Liver (tissue), 9 donors: ENCODE results near the gene DDX23. TPM values are rescaled to one million over a fixed set of nuclear protein-coding genes. Genes with fewer than 3 reads are reported as not detected.

ENCODE experiments used
- DNase-seq: peaks from one replicate; pipeline ENCODE4 v3.0.0-alpha.2; 2017; ENCODE audit warnings: low spot score
- H3K27ac ChIP-seq, 2 donors: one replicate each; pipeline ENCODE4 v1.7.0; 2013; ENCODE audit warnings: inconsistent platforms in 2 of 2, low read length in 2 of 2, control low read depth in 1 of 2, low read depth in 1 of 2, mild to moderate bottlenecking in 1 of 2
- H3K27me3 ChIP-seq, 4 donors: one replicate each; pipeline versions ENCODE4 v1.6.1 to v1.7.0; 2013; ENCODE audit warnings: low read length in 3 of 4, inconsistent platforms in 1 of 4, mild to moderate bottlenecking in 1 of 4, moderate library complexity in 1 of 4; ENCODE audit not compliant: control insufficient read depth in 4 of 4, insufficient read depth in 4 of 4
- H3K36me3 ChIP-seq, 4 donors: one replicate each; pipeline versions ENCODE4 v1.6.1 to v1.7.0; 2013; ENCODE audit warnings: low read length in 3 of 4, mild to moderate bottlenecking in 3 of 4, low read depth in 1 of 4, moderate library complexity in 1 of 4; ENCODE audit not compliant: control insufficient read depth in 4 of 4, insufficient read depth in 3 of 4
- H3K4me1 ChIP-seq, 4 donors: one replicate each; pipeline versions ENCODE4 v1.6.1 to v1.7.0; 2013; ENCODE audit warnings: low read length in 3 of 4, mild to moderate bottlenecking in 3 of 4, moderate library complexity in 1 of 4; ENCODE audit not compliant: control insufficient read depth in 4 of 4, insufficient read depth in 4 of 4
- H3K4me3 ChIP-seq, 3 donors: one replicate each; pipeline versions ENCODE4 v1.6.1 to v1.7.0; 2013; ENCODE audit warnings: low read length in 3 of 3, control low read depth in 1 of 3, low read depth in 1 of 3, mild to moderate bottlenecking in 1 of 3
- H3K9ac ChIP-seq, 2 donors: one replicate each; pipeline ENCODE4 v1.7.0; 2013; ENCODE audit warnings: low read length in 2 of 2, mild to moderate bottlenecking in 2 of 2, moderate library complexity in 2 of 2, control low read depth in 1 of 2, low read depth in 1 of 2
- H3K9me3 ChIP-seq, 4 donors: one replicate each; pipeline versions ENCODE4 v1.6.1 to v1.7.0; 2013; ENCODE audit warnings: low read length in 3 of 4; ENCODE audit not compliant: control insufficient read depth in 4 of 4
- EGR1 ChIP-seq, 2 donors: IDR thresholded peaks; 2 replicates each; pipeline ENCODE4 v1.6.1; 2016 to 2018; ENCODE audit warnings: antibody characterized with exemption in 2 of 2, low read depth in 2 of 2
- FOXA2 ChIP-seq: IDR thresholded peaks from 2 replicates; pipeline ENCODE4 v1.6.1; 2016; ENCODE audit warnings: antibody characterized with exemption
- HNF4A ChIP-seq, 2 donors: conservative IDR thresholded peaks; 2 replicates each; pipeline ENCODE4 v1.6.1; 2016; ENCODE audit warnings: antibody characterized with exemption in 2 of 2, mild to moderate bottlenecking in 2 of 2
- HNF4G ChIP-seq: IDR thresholded peaks from 2 replicates; pipeline ENCODE4 v1.6.1; 2016; ENCODE audit warnings: antibody characterized with exemption
- MAX ChIP-seq: IDR thresholded peaks from 2 replicates; pipeline ENCODE4 v1.6.1; 2016; ENCODE audit warnings: antibody characterized with exemption
- NR2F2 ChIP-seq: IDR thresholded peaks from 2 replicates; pipeline ENCODE4 v1.6.1; 2016; ENCODE audit warnings: antibody characterized with exemption
- RAD21 ChIP-seq, 2 donors: IDR thresholded peaks; 2 replicates each; pipeline ENCODE4 v1.6.1; 2016; ENCODE audit warnings: antibody characterized with exemption in 2 of 2, mild to moderate bottlenecking in 2 of 2
- RXRA ChIP-seq, 2 donors: IDR thresholded peaks; 2 replicates each; pipeline ENCODE4 v1.6.1; 2017 to 2018; ENCODE audit warnings: antibody characterized with exemption in 2 of 2, mild to moderate bottlenecking in 1 of 2
- TAF1 ChIP-seq: conservative IDR thresholded peaks from 2 replicates; pipeline ENCODE4 v1.6.1; 2016; ENCODE audit warnings: antibody characterized with exemption, mild to moderate bottlenecking
- YY1 ChIP-seq: IDR thresholded peaks from 2 replicates; pipeline ENCODE4 v1.6.1; 2016; ENCODE audit warnings: antibody characterized with exemption, mild to moderate bottlenecking
- ZBTB33 ChIP-seq: IDR thresholded peaks from 2 replicates; pipeline ENCODE4 v1.6.1; 2016; ENCODE audit warnings: antibody characterized with exemption
- WGBS: extraction: QIAGEN DNeasy Blood & Tissue Kit; methylation state at CpG from one replicate; pipeline ENCODE4 v1.1.7; 2013; 5-methylcytosine and 5-hydroxymethylcytosine counted together
- polyA plus RNA-seq, 2 donors: library from polyadenylated mRNA; stranded (reverse) in 1 of 2; unstranded in 1 of 2; fragments of 200-250 nt in 1 of 2; fragments of >200 nt in 1 of 2; fragmentation: Nextera tagmentation in 1 of 2; extraction: Ambion mirVana in 1 of 2; gene quantifications; one replicate each; pipeline versions ENCODE4 v1.2.1 to v1.2.3, GENCODE V29; 2013 to 2015
- total RNA-seq, 2 donors: library from RNA; depleted of rRNA; stranded (reverse); fragments of >200 nt; gene quantifications; one replicate each; pipeline ENCODE4 v1.2.3, GENCODE V29; 2014
- TF ChIP-seq, protein P1 (sequence below): IDR thresholded peaks from 2 replicates; pipeline ENCODE4 v1.6.1; 2016; ENCODE audit warnings: antibody characterized with exemption
- TF ChIP-seq, protein P2 (sequence below): IDR thresholded peaks from 2 replicates; pipeline ENCODE4 v1.6.1; 2016; ENCODE audit warnings: antibody characterized with exemption, mild to moderate bottlenecking
- donor health status: healthy.
- donor health status: healthy.
- donor health status: healthy.
- donor health status: healthy.
- donor health status: healthy.

The DDX23 gene
- total and polyA plus RNA-seq, 4 donors: 16.9 to 60.6 (median 29.7) TPM

- H3K4me1 ChIP-seq: no peaks in the 10 kb centered on the region
Measured at GRCh38 chr12:48838048-48838447, 13.9 kb downstream of the DDX23 start.

DNA sequence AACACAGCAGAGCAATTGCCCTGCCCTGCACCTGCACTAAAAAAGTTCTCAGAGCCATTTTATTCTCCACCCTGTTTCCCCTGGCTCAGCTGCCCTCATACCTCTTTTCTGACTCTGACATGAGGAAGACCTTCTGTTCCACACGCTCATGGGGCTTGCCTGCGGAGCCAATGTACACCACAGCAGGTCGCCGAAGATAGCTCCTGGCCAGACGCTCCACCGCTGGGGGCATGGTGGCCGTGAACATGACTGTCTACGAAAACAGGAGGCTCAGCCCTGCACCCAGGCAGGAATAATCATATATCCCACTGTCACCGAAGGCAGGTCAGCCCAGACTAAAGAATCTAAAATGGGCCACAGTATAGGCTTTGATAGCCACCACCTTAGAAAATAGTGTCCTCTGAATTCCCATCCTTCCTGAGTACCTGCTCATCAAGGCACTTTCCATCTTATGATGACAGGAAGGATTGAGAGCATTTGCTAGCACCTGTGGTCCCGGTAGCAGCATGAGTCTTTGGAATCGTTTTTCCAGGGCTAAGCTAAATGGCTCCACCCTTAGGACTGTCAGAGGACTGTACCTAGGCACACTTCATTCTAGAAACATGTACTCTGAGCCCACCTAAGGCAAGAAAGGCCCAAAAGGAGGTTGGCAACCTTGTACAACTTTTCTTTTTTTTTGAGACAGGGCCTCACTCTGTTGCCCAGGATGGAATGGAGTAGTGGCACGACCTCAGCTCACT lies 19.5 kb downstream of the DDX23 start:
- Histone ChIP-seq H3K9me3 (no peaks in the 10 kb centered on the region), H3K4me1 (no peaks in the 10 kb centered on the region), H3K4me3 (no peak overlapping the region), H3K27me3 (no peaks in the 10 kb centered on the region), H3K36me3 (peaks cover 30 to 86% (median 74%) of the 10 kb centered on the region in 4 donors), H3K9ac (no peak overlapping the region), H3K27ac (no peak overlapping the region)
- TF ChIP-seq ZBTB33 (no peak), TAF1 (no peak)
- TF ChIP-seq, protein P1, sequence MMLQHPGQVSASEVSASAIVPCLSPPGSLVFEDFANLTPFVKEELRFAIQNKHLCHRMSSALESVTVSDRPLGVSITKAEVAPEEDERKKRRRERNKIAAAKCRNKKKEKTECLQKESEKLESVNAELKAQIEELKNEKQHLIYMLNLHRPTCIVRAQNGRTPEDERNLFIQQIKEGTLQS: no peak
- WGBS: 93% methylated on average over 12 of the region's 12 CpGs
- DNase-seq: no peak

More at GRCh38 chr12:48838048-48838447, 13.9 kb downstream of the DDX23 start:
- no peak for DNase-seq
- TF ChIP-seq, protein P1: no peak
- TF ChIP-seq NR2F2: no peak
- no peak for TF ChIP-seq YY1
- no peak for TF ChIP-seq FOXA2
- no peak for TF ChIP-seq HNF4A (conservative IDR thresholded peaks at IDR 0.05)
- TF ChIP-seq MAX: no peak
- no peak for TF ChIP-seq RXRA (IDR thresholded peaks at IDR 0.05)
- no peak for TF ChIP-seq ZBTB33
- no peak for TF ChIP-seq HNF4G
- no peak for TF ChIP-seq TAF1
- TF ChIP-seq RAD21 (IDR thresholded peaks at IDR 0.05): no peak
- TF ChIP-seq EGR1 (IDR thresholded peaks at IDR 0.05; ENCODE audit: low read depth in 2 of 2): no peak
- TF ChIP-seq, protein P2, sequence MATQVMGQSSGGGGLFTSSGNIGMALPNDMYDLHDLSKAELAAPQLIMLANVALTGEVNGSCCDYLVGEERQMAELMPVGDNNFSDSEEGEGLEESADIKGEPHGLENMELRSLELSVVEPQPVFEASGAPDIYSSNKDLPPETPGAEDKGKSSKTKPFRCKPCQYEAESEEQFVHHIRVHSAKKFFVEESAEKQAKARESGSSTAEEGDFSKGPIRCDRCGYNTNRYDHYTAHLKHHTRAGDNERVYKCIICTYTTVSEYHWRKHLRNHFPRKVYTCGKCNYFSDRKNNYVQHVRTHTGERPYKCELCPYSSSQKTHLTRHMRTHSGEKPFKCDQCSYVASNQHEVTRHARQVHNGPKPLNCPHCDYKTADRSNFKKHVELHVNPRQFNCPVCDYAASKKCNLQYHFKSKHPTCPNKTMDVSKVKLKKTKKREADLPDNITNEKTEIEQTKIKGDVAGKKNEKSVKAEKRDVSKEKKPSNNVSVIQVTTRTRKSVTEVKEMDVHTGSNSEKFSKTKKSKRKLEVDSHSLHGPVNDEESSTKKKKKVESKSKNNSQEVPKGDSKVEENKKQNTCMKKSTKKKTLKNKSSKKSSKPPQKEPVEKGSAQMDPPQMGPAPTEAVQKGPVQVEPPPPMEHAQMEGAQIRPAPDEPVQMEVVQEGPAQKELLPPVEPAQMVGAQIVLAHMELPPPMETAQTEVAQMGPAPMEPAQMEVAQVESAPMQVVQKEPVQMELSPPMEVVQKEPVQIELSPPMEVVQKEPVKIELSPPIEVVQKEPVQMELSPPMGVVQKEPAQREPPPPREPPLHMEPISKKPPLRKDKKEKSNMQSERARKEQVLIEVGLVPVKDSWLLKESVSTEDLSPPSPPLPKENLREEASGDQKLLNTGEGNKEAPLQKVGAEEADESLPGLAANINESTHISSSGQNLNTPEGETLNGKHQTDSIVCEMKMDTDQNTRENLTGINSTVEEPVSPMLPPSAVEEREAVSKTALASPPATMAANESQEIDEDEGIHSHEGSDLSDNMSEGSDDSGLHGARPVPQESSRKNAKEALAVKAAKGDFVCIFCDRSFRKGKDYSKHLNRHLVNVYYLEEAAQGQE: no peak
- Histone ChIP-seq H3K27ac (no peak overlapping the region), H3K36me3 (peaks cover 20 to 68% (median 59%) of the 10 kb centered on the region in 4 donors), H3K9me3 (no peaks in the 10 kb centered on the region), H3K27me3 (no peaks in the 10 kb centered on the region), H3K9ac (no peak overlapping the region), H3K4me3 (no peak overlapping the region)
- WGBS: 92% methylated on average over 4 of the region's 4 CpGs
